H7 (cell line): ENCODE data around the gene FAM216A. TPM values are rescaled to one million over a fixed set of nuclear protein-coding genes. Genes with fewer than 3 reads are reported as not detected.
"Not testable (repeated sequence)": the region's sequence is repeated elsewhere in the genome, so short reads cannot be mapped to it uniquely, and the experiment has no call there.

Source experiments
- DNase-seq: peaks from one replicate; pipeline ENCODE4 v3.0.0; 2012
- H3K27me3 ChIP-seq: 2 replicates; pipeline ENCODE4 v1.6.0; 2011; ENCODE audit warnings: mild to moderate bottlenecking, low read length; ENCODE audit not compliant: control insufficient read depth, insufficient read depth
- H3K36me3 ChIP-seq: replicated peaks from 2 replicates; pipeline ENCODE4 v1.5.1; 2011; ENCODE audit warnings: low read length; ENCODE audit not compliant: control insufficient read depth, insufficient read depth
- H3K4me3 ChIP-seq: 2 replicates; pipeline ENCODE4 v1.5.1; 2011; ENCODE audit warnings: low read depth, mild to moderate bottlenecking, control low read depth, low read length, moderate library complexity; ENCODE audit not compliant: insufficient read depth
- total RNA-seq: library from RNA; depleted of rRNA; stranded (reverse); fragments of >200 nt; shearing (Covaris generic); gene quantifications from 2 replicates; pipeline ENCODE4 v1.2.3, GENCODE V29; 2014

The FAM216A gene
- total RNA-seq, 1 experiment from 2014 or later = 22.4 TPM

DNA sequence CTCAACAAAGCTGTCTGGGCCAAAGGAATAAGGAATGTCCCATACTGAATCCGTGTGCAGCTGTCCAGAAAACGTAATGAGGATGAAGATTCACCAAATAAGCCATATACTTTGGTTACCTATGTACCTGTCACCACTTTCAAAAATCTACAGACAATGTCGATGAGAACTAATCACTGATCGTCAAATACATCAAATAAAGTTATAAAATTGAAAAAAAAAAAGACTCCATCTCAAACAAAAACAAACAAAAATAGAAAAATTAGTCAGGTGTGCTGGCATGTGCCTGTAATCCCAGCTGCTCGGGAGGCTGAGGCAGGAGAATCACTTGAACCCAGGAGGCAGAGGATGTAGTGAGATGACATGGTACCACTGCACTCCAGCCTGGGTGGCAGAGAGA, 7.5 kb upstream of the FAM216A start:
- not testable (repeated sequence) for DNase-seq, H3K4me3 ChIP-seq, H3K27me3 ChIP-seq, H3K36me3 ChIP-seq

DNA sequence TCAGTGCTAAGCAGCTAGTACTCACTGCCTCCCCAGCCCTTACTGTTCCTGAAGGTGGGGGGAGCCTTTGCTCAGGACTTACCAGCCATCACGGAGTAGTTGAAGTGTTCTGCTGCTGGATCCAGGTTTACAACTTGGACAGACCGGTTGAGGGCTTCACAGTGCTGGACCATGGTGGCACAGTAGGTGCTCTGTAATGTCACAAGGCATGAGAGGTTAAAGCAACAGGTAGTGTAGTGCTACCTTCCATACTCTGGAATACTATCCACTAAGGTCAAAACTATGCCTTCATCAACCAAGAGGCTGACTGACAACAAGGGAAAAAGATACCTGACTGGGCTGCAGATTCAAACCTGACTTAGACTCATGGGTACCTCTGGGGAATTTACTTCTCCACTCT, 3.6 kb upstream of the FAM216A start:
- no peak for DNase-seq
- Histone ChIP-seq H3K27me3 (no peaks in the 10 kb centered on the region), H3K36me3 (peaks cover 3% of the 10 kb centered on the region), H3K4me3 (no peak overlapping the region)

DNA sequence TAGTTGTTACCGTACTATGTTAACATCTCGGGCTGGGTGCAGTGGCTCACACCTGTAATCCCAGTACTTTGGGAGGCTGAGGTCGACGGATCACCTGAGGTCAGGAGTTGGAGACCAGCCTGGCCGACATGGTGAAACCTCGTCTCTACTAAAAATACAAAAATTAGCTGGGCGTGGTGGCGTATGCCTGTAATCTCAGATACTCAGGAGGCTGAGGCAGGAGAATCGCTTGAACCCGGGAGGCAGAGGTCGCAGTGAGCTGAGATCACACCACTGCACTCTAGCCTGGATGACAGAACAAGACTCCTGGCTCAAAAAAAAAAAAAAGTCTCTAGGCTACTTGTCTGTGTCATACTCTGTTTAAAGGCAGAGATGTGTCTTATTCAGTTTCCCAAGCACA, 2.9 kb upstream of the FAM216A start:
- DNase-seq, H3K27me3 ChIP-seq, H3K4me3 ChIP-seq, H3K36me3 ChIP-seq: not testable (repeated sequence)

DNA sequence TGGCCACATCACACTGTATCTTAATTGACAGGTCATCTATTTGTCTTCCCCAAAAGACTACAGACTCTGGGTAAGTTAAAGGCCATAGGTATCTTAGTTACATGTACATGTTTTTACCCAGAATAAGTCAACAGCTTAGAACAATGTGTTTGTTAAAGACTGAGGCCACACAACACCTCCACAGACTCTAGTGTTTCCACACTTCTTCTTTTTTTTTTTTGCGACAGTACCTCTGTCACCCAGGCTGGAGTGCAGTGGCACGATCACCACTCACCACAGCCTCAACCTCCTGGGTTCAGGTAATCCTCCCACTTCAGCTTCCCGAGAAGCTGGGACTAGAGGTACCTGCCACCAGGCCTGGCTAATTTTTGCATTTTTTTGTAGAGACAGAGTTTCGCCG, 1.9 kb upstream of the FAM216A start:
- no peaks in the 10 kb centered on the region for H3K27me3 ChIP-seq
- no peak overlapping the region for H3K4me3 ChIP-seq
- H3K36me3 ChIP-seq = peaks cover 3% of the 10 kb centered on the region
- DNase-seq = no peak

DNA sequence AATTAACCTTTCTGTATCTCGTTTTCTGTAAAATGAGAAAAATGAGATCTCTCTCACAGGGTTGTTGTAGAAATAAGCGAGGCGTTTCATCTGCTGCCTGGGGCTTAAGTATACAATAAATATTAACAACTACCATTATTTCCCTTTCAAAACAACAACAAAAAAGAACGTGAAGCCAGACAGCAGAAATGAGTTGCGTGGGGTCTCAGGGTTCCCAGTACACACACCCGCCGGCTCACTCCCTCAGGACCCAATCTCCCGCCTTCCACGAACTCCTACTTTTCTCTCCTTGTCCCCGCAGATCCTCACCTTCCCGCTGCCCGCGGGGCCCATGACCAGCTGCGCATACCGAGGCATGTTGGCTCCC, 815 bp upstream of the FAM216A start:
- DNase-seq = no peak
- H3K27me3 ChIP-seq = no peaks in the 10 kb centered on the region
- peak overlapping the region; percentile 77 for H3K4me3 ChIP-seq
- peaks cover 3% of the 10 kb centered on the region for H3K36me3 ChIP-seq

DNA sequence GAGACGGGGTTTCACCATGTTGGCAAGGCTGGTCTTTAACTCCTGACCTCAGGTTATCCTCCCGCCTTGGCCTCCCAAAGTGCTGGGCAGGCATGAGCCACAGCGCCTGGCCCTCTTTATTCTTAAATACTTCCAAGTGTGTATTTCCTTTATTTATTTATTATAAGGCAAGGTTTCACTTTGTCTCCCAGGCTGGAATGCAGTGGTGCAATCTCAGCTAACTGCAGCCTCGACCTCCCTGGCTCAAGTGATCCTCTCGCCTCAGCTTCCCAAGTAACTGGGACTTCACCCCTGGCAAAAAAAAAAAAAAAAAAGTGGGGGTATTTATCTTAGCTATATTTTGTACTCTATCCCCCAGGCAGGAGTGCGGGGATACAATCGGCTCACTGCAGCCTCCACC, 6.8 kb downstream of the FAM216A start:
- H3K36me3 ChIP-seq = no peaks in the 10 kb centered on the region; the same call in 1 of the 2 replicates
- H3K27me3 ChIP-seq = no peaks in the 10 kb centered on the region
- no peak overlapping the region for H3K4me3 ChIP-seq
- DNase-seq = no peak

DNA sequence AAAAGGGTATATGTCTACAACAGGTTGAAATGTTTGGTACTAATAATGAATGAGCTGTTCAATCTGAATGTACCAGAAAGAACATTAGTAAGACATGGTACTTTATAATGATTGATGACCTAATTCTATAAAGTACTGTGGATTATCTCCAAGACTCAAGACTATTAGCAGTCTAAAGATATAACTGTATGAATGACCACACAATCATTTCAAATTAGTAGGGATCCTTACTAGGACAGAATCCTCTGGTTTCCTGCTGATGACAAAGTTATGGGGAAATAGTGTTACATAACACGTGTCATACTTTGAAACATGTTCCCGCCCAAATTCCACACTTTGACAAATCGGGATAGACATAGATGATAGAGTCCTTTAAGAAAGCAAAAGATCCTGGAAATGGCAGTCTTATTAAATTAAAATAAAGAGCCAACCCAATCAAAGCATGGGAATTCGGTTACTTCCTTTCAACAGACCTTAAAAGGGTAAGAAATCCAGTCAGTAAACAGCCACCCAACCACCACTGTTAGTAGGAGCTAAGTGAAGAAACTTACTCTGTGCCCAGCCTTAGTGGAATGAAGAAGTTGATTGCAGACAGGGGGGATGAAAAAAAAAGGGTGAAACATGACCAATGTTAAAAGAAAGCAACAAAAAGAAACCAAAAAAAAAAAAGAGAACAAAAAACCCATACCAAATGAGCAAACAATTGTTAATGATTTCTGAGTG, 30.5 kb downstream of the FAM216A start:
- peaks cover 3% of the 10 kb centered on the region; the same call in 1 of the 2 replicates for H3K27me3 ChIP-seq
- H3K4me3 ChIP-seq = no peak overlapping the region
- no peak for DNase-seq
- peaks cover 2% of the 10 kb centered on the region for H3K36me3 ChIP-seq

DNA sequence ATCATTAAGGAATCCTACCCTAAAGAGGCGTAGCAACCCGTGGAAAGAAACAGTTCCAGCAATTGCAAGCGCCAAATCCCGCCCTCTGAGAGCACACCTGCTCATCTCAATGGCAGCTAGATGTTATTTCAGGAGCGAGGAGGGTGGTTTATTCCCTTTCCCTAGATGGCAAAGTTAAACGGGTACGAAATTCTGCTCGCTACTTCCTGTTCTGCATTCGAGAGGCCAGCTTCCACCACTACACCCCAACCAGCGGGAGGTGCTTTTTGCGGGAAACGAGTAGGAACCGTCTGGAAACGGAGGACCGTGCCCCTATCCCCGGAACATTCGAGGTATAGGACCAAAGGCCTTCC, 32.7 kb downstream of the FAM216A start:
- Histone ChIP-seq H3K27me3 (peaks cover 3% of the 10 kb centered on the region; the same call in 1 of the 2 replicates), H3K36me3 (no peaks in the 10 kb centered on the region; the same call in 1 of the 2 replicates), H3K4me3 (peak overlapping the region; percentile 97)
- peak; percentile 61 for DNase-seq

DNA sequence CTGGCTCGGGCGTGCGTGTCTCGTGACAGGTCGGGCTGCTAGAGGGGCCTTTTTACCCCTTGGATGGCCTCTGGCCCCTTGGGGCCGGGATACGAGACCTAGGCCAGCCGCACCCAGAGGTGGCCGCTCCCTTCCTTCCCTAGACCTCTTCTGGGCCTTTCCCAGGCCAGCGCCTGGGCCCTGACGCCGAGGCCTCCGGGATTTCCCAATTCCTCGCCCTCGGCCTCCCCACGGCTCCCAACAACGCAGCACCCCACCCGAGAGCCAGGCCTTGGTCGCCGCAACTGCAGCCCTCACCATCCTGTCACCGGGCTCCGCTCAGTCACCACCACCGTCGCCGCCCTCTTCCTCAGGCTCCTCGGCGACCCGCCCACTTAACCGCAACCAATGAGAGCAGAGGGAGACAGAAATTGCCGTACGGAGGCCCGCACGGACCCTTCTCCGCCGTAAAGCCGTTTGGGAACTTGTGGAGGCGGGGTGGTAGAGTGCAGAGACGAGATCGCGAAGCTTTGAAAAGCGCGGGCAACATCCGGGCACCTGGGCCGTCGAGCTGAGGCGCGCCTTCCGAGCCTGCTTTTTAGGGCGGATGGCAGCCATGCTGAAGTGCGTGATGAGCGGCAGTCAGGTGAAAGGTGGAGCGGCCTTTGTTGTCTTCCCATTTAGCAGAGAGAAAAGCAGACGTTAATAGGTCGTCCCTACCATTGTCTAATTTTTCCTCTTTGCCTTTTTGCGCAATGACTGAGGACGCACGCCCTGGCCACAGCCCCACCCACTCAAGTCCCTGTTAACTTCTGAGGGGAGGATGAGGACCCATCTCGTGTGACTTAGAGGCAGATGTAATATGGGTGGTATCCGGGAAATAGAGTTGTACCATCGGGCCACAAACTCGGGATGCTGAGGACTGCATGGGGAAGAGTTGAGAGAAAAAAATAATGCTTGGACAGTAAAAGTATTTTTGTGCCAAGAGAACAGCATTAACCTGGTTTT, 33.4 kb downstream of the FAM216A start, which contains the start of the genes RAD9B and VPS29:
RAD9B (plus strand) TSS at position 580 of the 987 bp plus-strand sequence; CDS start at position 587, 7 bp downstream.
VPS29 (minus strand) TSS at position 360 of the 987 bp plus-strand sequence; CDS start at position 300, 60 bp downstream.
- peaks cover 3% of the 10 kb centered on the region; the same call in 1 of the 2 replicates for H3K27me3 ChIP-seq
- peak; percentile 92 for DNase-seq
- peak within 1 kb of the TSS; percentile 97 for H3K4me3 ChIP-seq
- H3K36me3 ChIP-seq = no peaks in the 10 kb centered on the region

DNA sequence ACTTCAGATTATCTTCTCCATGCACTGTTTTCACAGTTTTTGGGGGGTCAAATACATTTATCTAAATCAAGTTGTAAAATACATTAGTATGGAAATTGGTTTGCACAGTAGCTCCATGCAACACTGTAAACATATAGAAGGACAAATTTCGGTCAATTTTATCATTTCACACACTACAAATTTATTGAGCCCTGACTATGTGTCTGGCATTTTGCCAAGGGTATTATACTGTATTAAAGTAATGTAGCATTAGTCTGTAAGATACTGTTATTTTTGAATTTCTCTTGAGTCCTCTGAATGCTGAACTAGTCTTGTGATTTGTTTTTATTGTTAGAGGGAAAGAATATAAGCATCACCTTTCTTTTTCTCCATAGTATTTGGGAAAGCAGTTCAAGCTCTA, 34.8 kb downstream of the FAM216A start:
- DNase-seq = no peak
- no peaks in the 10 kb centered on the region for H3K36me3 ChIP-seq
- peaks cover 3% of the 10 kb centered on the region; the same call in 1 of the 2 replicates for H3K27me3 ChIP-seq
- H3K4me3 ChIP-seq = no peak overlapping the region

DNA sequence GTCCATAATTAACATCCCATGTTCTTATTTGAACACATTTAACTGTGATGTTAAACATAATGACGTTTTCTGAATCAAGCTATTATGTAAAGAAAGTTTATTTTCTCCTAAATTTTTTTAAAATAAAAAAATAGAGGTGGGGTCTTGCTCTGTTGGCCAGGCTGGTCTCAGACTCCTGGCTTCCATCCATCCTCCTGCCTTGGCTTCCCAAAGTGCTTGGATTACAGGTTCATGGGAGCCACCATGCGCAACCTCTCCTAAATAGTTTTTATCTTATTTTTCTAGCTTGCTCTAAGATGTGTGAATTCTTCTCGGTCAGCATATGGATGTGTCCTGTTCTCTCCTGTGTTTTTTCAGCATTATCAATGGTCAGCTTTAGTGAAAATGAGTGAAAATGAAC, 36.7 kb downstream of the FAM216A start:
- Histone ChIP-seq H3K36me3 (no peaks in the 10 kb centered on the region), H3K4me3 (no peak overlapping the region), H3K27me3 (peaks cover 3% of the 10 kb centered on the region; the same call in 1 of the 2 replicates)
- DNase-seq = no peak

DNA sequence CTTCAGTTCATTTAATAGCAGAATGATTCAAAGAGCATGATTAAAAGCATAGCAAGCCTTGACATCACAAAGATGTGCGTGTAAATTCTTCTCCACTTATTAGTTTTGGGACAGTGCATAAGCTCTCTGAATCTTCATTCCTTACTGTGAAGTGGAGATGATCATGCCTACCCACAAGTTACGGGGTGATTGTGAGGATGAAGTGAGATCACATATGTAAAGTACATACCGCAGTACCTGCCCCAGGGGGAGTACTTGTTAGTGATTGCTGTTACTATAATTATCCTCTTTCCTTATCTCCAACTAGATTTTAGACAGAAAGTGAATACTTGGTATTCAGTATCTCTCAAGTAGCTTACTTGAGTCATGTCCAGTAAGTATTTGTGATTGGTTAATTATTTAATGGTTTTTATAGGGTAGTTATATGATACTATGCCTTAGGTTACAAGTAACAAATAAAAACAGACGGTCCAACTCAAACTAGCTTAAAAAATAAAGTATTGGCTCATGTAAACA, 39.5 kb downstream of the FAM216A start:
- H3K27me3 ChIP-seq = no peaks in the 10 kb centered on the region; the same call in 1 of the 2 replicates
- no peak for DNase-seq

DNA sequence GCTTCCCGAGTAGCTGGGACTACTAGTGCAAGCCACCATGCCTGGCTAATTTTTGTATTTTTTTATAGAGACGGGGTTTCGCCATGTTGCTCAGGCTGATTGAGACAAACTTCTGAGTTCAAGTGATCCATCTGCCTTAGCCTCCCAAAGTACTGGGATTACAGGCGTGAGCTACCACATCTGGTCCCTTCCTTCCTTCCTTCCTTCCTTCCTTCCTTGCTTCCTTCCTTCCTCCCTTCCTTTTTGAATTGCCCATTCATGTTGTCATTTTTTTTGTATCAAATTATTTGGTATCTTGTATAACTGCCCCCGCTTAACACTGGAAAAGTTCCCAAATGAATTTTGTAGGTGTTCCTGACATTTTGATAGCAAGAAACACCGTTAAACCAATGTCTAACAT, 45.2 kb downstream of the FAM216A start:
- no peaks in the 10 kb centered on the region for H3K36me3 ChIP-seq
- no peak for DNase-seq
- H3K4me3 ChIP-seq = no peak overlapping the region

More for the DNA sequence above, 39.5 kb downstream of the FAM216A start:
- Histone ChIP-seq H3K36me3 (no peaks in the 10 kb centered on the region), H3K4me3 (no peak overlapping the region)

DNA sequence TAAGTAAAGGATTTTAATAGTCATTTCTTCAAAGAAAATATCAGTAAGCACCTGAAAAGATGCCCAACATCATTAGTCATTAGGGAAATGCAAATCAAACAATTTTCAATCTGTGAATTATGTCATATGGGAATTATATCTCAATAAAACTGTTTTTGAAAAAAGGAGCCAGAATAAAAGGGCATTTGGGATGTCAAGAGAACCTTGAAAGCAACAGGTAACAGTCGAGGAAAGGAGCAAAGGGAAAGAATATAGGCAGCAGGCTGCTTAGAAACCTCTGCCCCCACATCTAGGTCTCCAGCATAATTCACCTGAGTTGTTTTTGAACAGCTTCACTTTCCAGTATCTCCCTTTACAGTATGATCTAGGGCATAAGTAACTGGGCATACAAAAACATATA, 45.7 kb downstream of the FAM216A start:
- no peaks in the 10 kb centered on the region for H3K27me3 ChIP-seq
- H3K4me3 ChIP-seq = no peak overlapping the region
- DNase-seq = no peak
- no peaks in the 10 kb centered on the region for H3K36me3 ChIP-seq

More for the DNA sequence above, 45.2 kb downstream of the FAM216A start:
- no peaks in the 10 kb centered on the region for H3K27me3 ChIP-seq
